Adrenal gland (tissue), 12 donors: ENCODE measurements around the gene CAPN13. TPM values are rescaled to one million over a fixed set of nuclear protein-coding genes. Genes with fewer than 3 reads are reported as not detected.

Source experiments
- DNase-seq, 7 donors: peaks; one replicate each; pipeline ENCODE4 v3.0.0-alpha.2; 2019 to 2020
- H3K27ac ChIP-seq, 5 donors: fragments of 200-600 bp; sonication (generic) in 4 of 5; 1 replicate in 3 of 5; 2 replicates in 2 of 5; pipeline versions ENCODE4 v1.5.1 to v1.8.0; 2016 to 2020; ENCODE audit warnings: mild to moderate bottlenecking in 1 of 5
- H3K27me3 ChIP-seq: fragments of 200-600 bp; 2 replicates; pipeline ENCODE4 v1.8.0; 2021
- H3K36me3 ChIP-seq, 2 donors: fragments of 200-600 bp; replicated peaks in 1 of 2; 1 replicate in 1 of 2; 2 replicates in 1 of 2; pipeline versions ENCODE4 v1.5.1 to v1.8.0; 2018 to 2022
- H3K4me1 ChIP-seq, 2 donors: fragments of 200-600 bp; replicated peaks in 1 of 2; 1 replicate in 1 of 2; 2 replicates in 1 of 2; pipeline versions ENCODE4 v1.5.1 to v1.8.0; 2018 to 2021
- H3K4me3 ChIP-seq, 4 donors: fragments of 200-600 bp; sonication (generic) in 3 of 4; one replicate each; pipeline ENCODE4 v1.5.1; 2016 to 2018
- H3K9me3 ChIP-seq, 3 donors: fragments of 200-600 bp; sonication (generic) in 1 of 3; replicated peaks in 1 of 3; 1 replicate in 2 of 3; 2 replicates in 1 of 3; pipeline versions ENCODE4 v1.5.1 to v1.8.0; 2016 to 2021
- CTCF ChIP-seq, 6 experiments: fragments of 450-650 bp in 4 of 6; fragments of 200-600 bp in 2 of 6; sonication (generic) in 1 of 6; IDR thresholded peaks; 1 replicate in 5 of 6; 2 replicates in 1 of 6; pipeline versions ENCODE4 v1.5.1 to v1.8.0; 2016 to 2021; ENCODE audit warnings: antibody characterized with exemption in 6 of 6, mild to moderate bottlenecking in 2 of 6, moderate library complexity in 1 of 6
- POLR2A ChIP-seq, 2 donors: fragments of 450-650 bp; IDR thresholded peaks; one replicate each; pipeline ENCODE4 v1.6.1; 2017; ENCODE audit warnings: antibody characterized with exemption in 2 of 2, mild to moderate bottlenecking in 2 of 2, moderate library complexity in 1 of 2
- WGBS, 4 donors: extraction: QIAGEN DNeasy Blood & Tissue Kit in 2 of 4; methylation state at CpG; one replicate each; pipeline versions ENCODE4 v1.1.5 to v1.1.7; 2013 to 2017; 5-methylcytosine and 5-hydroxymethylcytosine counted together
- intact Hi-C, 2 donors: fragments of 100-400 bp; cut with DNase I; formaldehyde crosslinking; loops; one replicate each; pipeline versions ENCODE4 v1.14.1 to v1.15.0; 2022 to 2023
- polyA plus RNA-seq, 3 donors: library from polyadenylated mRNA; stranded (reverse); fragments of 200-250 nt in 2 of 3; fragments of 350-450 nt in 1 of 3; fragmentation: Illumina TruSeq in 1 of 3; extraction: RNeasy Lipid Tissue Mini Kit (QIAGEN cat#74804) in 1 of 3; gene quantifications; one replicate each; pipeline ENCODE4 v1.2.3, GENCODE V29; 2013 to 2014
- total RNA-seq, 9 donors: library from RNA; depleted of rRNA in 4 of 9; stranded (reverse); fragments of >200 nt in 4 of 9; fragments of 120-200 nt in 1 of 9; fragmentation: NEBNext Ultra II Directional in 1 of 9; extraction: Animal tissue kit (Norgen Biotek cat#: 25700) in 1 of 9; gene quantifications; one replicate each; pipeline versions ENCODE4 v1.1.0 to v1.2.4, GENCODE V29; 2013 to 2023
- donor health status: healthy with polysubstance abuse.
- donor health status: Bipolar disorder and iron deficiency.
- donor health status: DM: yes; HTN: yes; CAD: no.
- donor health status: DM: no; HTN: no; CAD: no.
- donor health status: DM: no; HTN: no; CAD: no.
- donor health status: DM: yes; HTN: yes; CAD: no.

The CAPN13 gene
- total and polyA plus RNA-seq, 12 donors = 0.10 to 0.37 (median 0.23) TPM; not detected in 8

GRCh38 chr2:30684516-30684915 is 122.7 kb downstream of the CAPN13 start:
- TF ChIP-seq POLR2A (IDR thresholded peaks at IDR 0.05) (no peak), CTCF (IDR thresholded peaks at IDR 0.05) (no peak)
- 64 to 81% (median 80%) methylated on average over 5 of the region's 5 CpGs for WGBS, 4 donors
- Histone ChIP-seq H3K27me3 (no peaks in the 10 kb centered on the region), H3K4me3 (no peak overlapping the region), H3K4me1 (peaks cover 0 to 3% of the 10 kb centered on the region in 2 donors), H3K27ac (no peak overlapping the region), H3K9me3 (no peaks in the 10 kb centered on the region), H3K36me3 (no peaks in the 10 kb centered on the region)
- DNase-seq = no peak
- intact Hi-C loops = no loop called here

GRCh38 chr2:30684026-30684425 is 123.2 kb downstream of the CAPN13 start:
- H3K27me3 ChIP-seq = no peaks in the 10 kb centered on the region
- H3K4me1 ChIP-seq = no peaks in the 10 kb centered on the region
- 73 to 88% (median 84%) methylated on average over 8 of the region's 8 CpGs for WGBS, 4 donors
- TF ChIP-seq CTCF (IDR thresholded peaks at IDR 0.05) = no peak
- no peak for TF ChIP-seq POLR2A (IDR thresholded peaks at IDR 0.05)
- DNase-seq = no peak
- intact Hi-C loops = no loop called here
- H3K36me3 ChIP-seq = no peaks in the 10 kb centered on the region
- H3K4me3 ChIP-seq = no peak overlapping the region
- H3K9me3 ChIP-seq = no peaks in the 10 kb centered on the region
- no peak overlapping the region for H3K27ac ChIP-seq

- intact Hi-C loops = no loop called here
- H3K27ac ChIP-seq = no peak overlapping the region
- WGBS, 4 donors = 89 to 94% (median 93%) methylated on average over 6 to 8 of the region's 8 CpGs
- H3K4me1 ChIP-seq = no peaks in the 10 kb centered on the region
- no peak overlapping the region for H3K4me3 ChIP-seq
- no peaks in the 10 kb centered on the region for H3K9me3 ChIP-seq
- TF ChIP-seq CTCF (IDR thresholded peaks at IDR 0.05) = no peak
- no peak for TF ChIP-seq POLR2A (IDR thresholded peaks at IDR 0.05)
- no peaks in the 10 kb centered on the region for H3K27me3 ChIP-seq
- H3K36me3 ChIP-seq = no peaks in the 10 kb centered on the region
- no peak for DNase-seq
Measured at GRCh38 chr2:30683236-30683956, 123.8 kb downstream of the CAPN13 start.

- Histone ChIP-seq H3K27me3 (no peaks in the 10 kb centered on the region), H3K36me3 (no peaks in the 10 kb centered on the region), H3K27ac (peak overlapping the region in 1 of 5 donors; percentile 21), H3K4me3 (no peak overlapping the region), H3K4me1 (no peaks in the 10 kb centered on the region), H3K9me3 (no peaks in the 10 kb centered on the region)
- intact Hi-C loops = no loop called here
- TF ChIP-seq CTCF (IDR thresholded peaks at IDR 0.05) = no peak
- no peak for TF ChIP-seq POLR2A (IDR thresholded peaks at IDR 0.05)
- WGBS, 4 donors = 71 to 87% (median 82%) methylated on average over 4 of the region's 4 CpGs
- no peak for DNase-seq
Measured at GRCh38 chr2:30681022-30681421, 126.2 kb downstream of the CAPN13 start.
